HepG2 (cell line): ENCODE results near the gene PSMD4. TPM values are rescaled to one million over a fixed set of nuclear protein-coding genes. Genes with fewer than 3 reads are reported as not detected.

ENCODE experiments used
- ATAC-seq: fragments of 200-7000 bp; cut with Tn5 transposase; 3 replicates; pipeline ENCODE4 v1.9.1; 2020; ENCODE audit warnings: mild to moderate bottlenecking, moderate library complexity
- BruUV-seq: library from RNA; stranded (reverse); fragments of 400-500 nt; replicated peaks from 2 replicates; lab custom pipeline; 2021; lab: Mats Ljungman, UMichigan
- CTCF ChIA-PET: fragments of 300-600 bp; formaldehyde crosslinking; extraction: SDS; loops from one replicate; lab custom pipeline; 2021; ENCODE audit warnings: low total read pairs, inconsistent platforms, low intra/inter-chr PET ratio; lab: Yijun Ruan, JAX
- POLR2A ChIA-PET: fragments of 350-600 bp; sonication (Branson Sonifier 250); formaldehyde crosslinking; loops from one replicate; lab custom pipeline; 2020; ENCODE audit warnings: antibody characterized with exemption, inconsistent platforms; lab: Yijun Ruan, JAX
- DNase-seq: peaks from one replicate; pipeline ENCODE4 v3.0.0-alpha.2; 2015; ENCODE audit warnings: low spot score
- FAIRE-seq: peaks from 3 replicates; lab custom pipeline; 2011; peaks lifted over from hg19 to GRCh38; lab: Jason Lieb, UNC
- H2AFZ ChIP-seq: one replicate; pipeline ENCODE4 v1.6.1; 2011; ENCODE audit warnings: low read length, inconsistent platforms
- H3K27ac ChIP-seq: fragments of 300-600 bp; 3 replicates; pipeline ENCODE4 v1.8.0; 2011; ENCODE audit warnings: mixed run types, mild to moderate bottlenecking, mixed read lengths, low read length, inconsistent platforms; ENCODE audit not compliant: insufficient read depth; ENCODE audit errors: extremely low read length
- H3K27me3 ChIP-seq, 2 experiments: fragments of 200-600 bp in 1 of 2; 2 replicates in 1 of 2; 3 replicates in 1 of 2; pipeline versions ENCODE4 v1.6.0 to v1.8.0; 2011; ENCODE audit warnings: low read length in 2 of 2, mild to moderate bottlenecking in 2 of 2, moderate library complexity in 2 of 2, inconsistent platforms in 1 of 2; ENCODE audit not compliant: insufficient read depth in 2 of 2, control insufficient read depth in 1 of 2
- H3K36me3 ChIP-seq, 2 experiments: fragments of 200-600 bp in 1 of 2; replicated peaks in 1 of 2; 2 replicates in 1 of 2; 3 replicates in 1 of 2; pipeline versions ENCODE4 v1.5.1 to v1.8.0; 2011; ENCODE audit warnings: low read length in 2 of 2, inconsistent platforms in 1 of 2; ENCODE audit not compliant: insufficient read depth in 2 of 2, control insufficient read depth in 1 of 2
- H3K4me1 ChIP-seq: 2 replicates; pipeline ENCODE4 v1.5.1; 2012; ENCODE audit warnings: low read length, inconsistent platforms; ENCODE audit not compliant: insufficient read depth
- H3K4me2 ChIP-seq: 2 replicates; pipeline ENCODE4 v1.6.0; 2011; ENCODE audit warnings: low read depth, low read length, inconsistent platforms
- H3K4me3 ChIP-seq, 3 experiments: fragments of 200-600 bp in 1 of 3; sonication (generic), shearing (Covaris generic) in 1 of 3; replicated peaks in 1 of 3; 2 replicates each; pipeline ENCODE4 v1.5.1; 2011 to 2016; ENCODE audit warnings: low read length in 3 of 3, inconsistent platforms in 2 of 3, low read depth in 2 of 3, mild to moderate bottlenecking in 2 of 3, control low read depth in 1 of 3, mixed read lengths in 1 of 3; ENCODE audit not compliant: insufficient read depth in 1 of 3
- H3K79me2 ChIP-seq: one replicate; pipeline ENCODE4 v1.6.1; 2011; ENCODE audit warnings: low read length, inconsistent platforms; ENCODE audit not compliant: insufficient read depth
- H3K9ac ChIP-seq: 2 replicates; pipeline ENCODE4 v1.6.0; 2011; ENCODE audit warnings: mild to moderate bottlenecking, low read depth, low read length, inconsistent platforms; ENCODE audit not compliant: insufficient read depth
- H3K9me3 ChIP-seq: 2 replicates; pipeline ENCODE4 v1.5.1; 2012; ENCODE audit warnings: mild to moderate bottlenecking, low read length
- H4K20me1 ChIP-seq: 2 replicates; pipeline ENCODE4 v1.6.0; 2011; ENCODE audit warnings: inconsistent platforms, mild to moderate bottlenecking, low read length, moderate library complexity; ENCODE audit not compliant: insufficient read depth
- GTF2F1 ChIP-seq: fragments of 150-350 bp; IDR thresholded peaks from 2 replicates; pipeline ENCODE4 v1.6.1; 2014; ENCODE audit warnings: low read length
- MEIS1 ChIP-seq: sonication (generic); formaldehyde crosslinking; IDR thresholded peaks from 2 replicates; pipeline ENCODE4 v1.9.0; 2021; ENCODE audit warnings: mild to moderate bottlenecking, missing genetic modification reagents, moderate library complexity, borderline replicate concordance
- NR2F6 ChIP-seq, 2 experiments: IDR thresholded peaks; 2 replicates each; pipeline ENCODE4 v1.6.1; 2016; ENCODE audit warnings: antibody characterized with exemption in 1 of 2, mild to moderate bottlenecking in 1 of 2
- POLR2AphosphoS2 ChIP-seq: IDR thresholded peaks from 2 replicates; pipeline ENCODE4 v1.6.1; 2011; ENCODE audit warnings: low read depth, low read length, improper control_type of control experiment
- STAT5B ChIP-seq: sonication (generic); formaldehyde crosslinking; IDR thresholded peaks from 2 replicates; pipeline ENCODE4 v1.4.0; 2020; ENCODE audit warnings: missing genetic modification reagents
- ZFP1 ChIP-seq: IDR thresholded peaks from 2 replicates; pipeline ENCODE4 v1.6.1; 2016
- ZNF546 ChIP-seq: sonication (generic); formaldehyde crosslinking; conservative IDR thresholded peaks from 2 replicates; pipeline ENCODE4 v1.8.1; 2023; ENCODE audit warnings: mild to moderate bottlenecking, missing genetic modification reagents
- ZNF775 ChIP-seq: sonication (generic); formaldehyde crosslinking; IDR thresholded peaks from 2 replicates; pipeline ENCODE4 v1.4.0; 2020; ENCODE audit warnings: missing genetic modification reagents, mild to moderate bottlenecking, moderate library complexity, borderline replicate concordance
- ZNF878 ChIP-seq: sonication (generic); formaldehyde crosslinking; IDR thresholded peaks from 2 replicates; pipeline ENCODE4 v1.8.1; 2023; ENCODE audit warnings: mild to moderate bottlenecking, missing genetic modification reagents, moderate library complexity
- WGBS: methylation state at CpG from one replicate; pipeline ENCODE4 v1.1.6; 2017; ENCODE audit warnings: low lambda C conversion rate; 5-methylcytosine and 5-hydroxymethylcytosine counted together
- in situ Hi-C: cut with HindIII; loops from 2 replicates; pipeline ENCODE4 v1.10.0; 2017; ENCODE audit warnings: low pct_unique_long_range_greater_than_20kb; ENCODE audit not compliant: extremely low pct_ligation_motif_present
- intact Hi-C: fragments of 100-400 bp; cut with micrococcal nuclease; formaldehyde crosslinking; loops from one replicate; pipeline ENCODE4 v1.10.0; 2022; ENCODE audit not compliant: unreplicated experiment
- polyA plus RNA-seq, 8 experiments: library from polyadenylated mRNA; depleted of rRNA in 3 of 8; stranded (reverse) in 7 of 8; unstranded in 1 of 8; fragments of >200 nt; fragmentation: Illumina TruSeq in 4 of 8; extraction: Trizol in 4 of 8; gene quantifications; 2 replicates each; pipeline versions ENCODE4 v1.2.1 to v1.2.3, GENCODE V29; 2011 to 2016; ENCODE audit warnings: low read depth in 4 of 8, missing spikeins in 1 of 8, mixed read lengths in 1 of 8; ENCODE audit not compliant: insufficient read depth in 1 of 8
- total RNA-seq, 5 experiments: library from RNA; depleted of rRNA; stranded (reverse); fragments of >200 nt; fragmentation: Illumina TruSeq; extraction: Trizol; gene quantifications; 2 replicates each; pipeline ENCODE4 v1.2.3, GENCODE V29; 2016; ENCODE audit warnings: low read depth in 1 of 5
- TF ChIP-seq, protein P1 (sequence below): sonication (generic); formaldehyde crosslinking; IDR thresholded peaks from 2 replicates; pipeline ENCODE4 v1.5.0; 2020; ENCODE audit warnings: missing genetic modification reagents, mild to moderate bottlenecking, borderline replicate concordance
- TF ChIP-seq, protein P2 (sequence below): sonication (generic); formaldehyde crosslinking; IDR thresholded peaks from 2 replicates; pipeline ENCODE4 v1.8.1; 2023; ENCODE audit warnings: missing genetic modification reagents, inconsistent platforms, borderline replicate concordance
- TF ChIP-seq, protein P3 (sequence below): sonication (generic); formaldehyde crosslinking; IDR thresholded peaks from 2 replicates; pipeline ENCODE4 v1.4.0; 2020; ENCODE audit warnings: mild to moderate bottlenecking, missing genetic modification reagents

The PSMD4 gene
- total and polyA plus RNA-seq, 2 of the 13 experiments (the other 11 are each of a cell fraction or from before 2014, with no cell fraction given), result 194 to 243 TPM

DNA sequence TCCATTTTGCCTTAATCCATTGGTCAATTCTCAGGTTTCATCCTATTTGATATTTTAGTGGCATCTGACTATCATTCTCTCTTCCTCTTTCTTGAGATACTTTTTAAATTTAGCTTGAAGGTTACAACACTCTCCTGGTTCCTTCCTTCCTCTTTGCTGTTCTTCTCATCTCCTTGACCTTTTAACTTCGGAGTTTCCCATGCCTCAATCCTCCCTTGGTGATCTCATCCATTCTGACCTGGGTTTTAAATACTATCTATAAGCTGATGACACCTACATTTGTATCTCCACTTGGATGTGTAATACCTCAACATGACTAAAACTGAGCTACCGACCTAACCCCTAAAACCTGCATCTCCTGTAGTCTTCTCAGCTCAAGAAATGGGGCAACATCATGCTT is 22.7 kb downstream of the PSMD4 start:
- in situ Hi-C loops (no loop called here), intact Hi-C loops (no loop called here)
- H4K20me1 ChIP-seq, result no peaks in the 10 kb centered on the region
- no peak overlapping the region for H2AFZ ChIP-seq
- no peaks in the 10 kb centered on the region for H3K79me2 ChIP-seq
- no peaks in the 10 kb centered on the region for H3K36me3 ChIP-seq
- FAIRE-seq (no peak), DNase-seq (no peak), ATAC-seq (no peak)
- BruUV-seq, result no TSS peak
- peaks cover 7% of the 10 kb centered on the region; the same call in 1 of the 2 replicates for H3K4me1 ChIP-seq
- CTCF ChIA-PET, result no interaction called here
- no peaks in the 10 kb centered on the region for H3K9me3 ChIP-seq
- no peak overlapping the region for H3K9ac ChIP-seq
- no peak overlapping the region for H3K4me2 ChIP-seq
- H3K4me3 ChIP-seq, result no peak overlapping the region
- TF ChIP-seq ZFP1, result no peak
- H3K27me3 ChIP-seq, result no peaks in the 10 kb centered on the region; a peak in 1 of 5 replicates
- H3K27ac ChIP-seq, result no peak overlapping the region
- POLR2A ChIA-PET, result interaction anchor here (1.1 kb wide), 1 partner anchor 23 kb away, joined by 3 read pairs; the partner anchor contains the start of gene PSMD4
- 68% methylated on average over 2 of the region's 2 CpGs for WGBS

DNA sequence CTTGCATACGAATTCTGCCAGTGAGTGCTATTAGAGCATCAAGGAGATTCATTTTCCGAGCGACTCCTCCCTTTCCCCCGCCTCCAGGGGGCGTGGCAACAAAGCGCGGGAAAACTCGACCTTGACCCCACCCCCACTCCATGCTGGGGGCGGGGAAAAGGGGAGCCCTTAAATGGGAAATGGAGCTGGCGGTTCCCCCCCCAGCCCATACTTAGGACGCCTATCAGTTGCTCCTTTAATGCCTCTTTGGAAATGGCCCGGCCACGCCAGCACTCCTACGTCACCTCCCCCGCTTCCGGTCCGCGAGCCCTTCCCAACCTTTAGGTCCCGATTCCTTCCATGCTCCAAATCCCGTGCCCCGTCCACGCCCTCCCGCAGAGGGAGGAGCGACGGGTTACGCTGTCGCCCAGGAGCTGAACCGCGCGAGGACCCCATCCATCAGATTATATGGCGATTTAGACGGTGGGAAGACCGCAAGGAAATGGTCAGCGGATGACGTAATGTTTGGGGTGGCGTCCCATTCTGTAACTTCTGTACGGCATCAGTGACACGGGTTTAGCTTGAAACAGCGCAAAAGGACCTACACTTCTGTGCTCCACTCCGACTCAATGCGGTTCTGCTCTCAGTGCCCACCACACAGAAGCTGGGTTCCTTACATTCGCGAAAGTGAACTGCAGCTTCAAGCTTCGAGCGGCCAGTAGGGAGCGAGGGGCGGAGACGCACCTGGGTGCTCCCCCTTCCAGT is 26.9 kb downstream of the PSMD4 start:
- Histone ChIP-seq H3K27ac (peak overlapping the region; percentile 98), H3K4me1 (peaks cover 22% of the 10 kb centered on the region), H2AFZ (peak overlapping the region; percentile 59), H3K27me3 (no peaks in the 10 kb centered on the region; a peak in 1 of 5 replicates), H4K20me1 (peaks cover 7% of the 10 kb centered on the region; the same call in 1 of the 2 replicates), H3K4me3 (peak overlapping the region; percentile 60 to 77 (median 62)), H3K79me2 (peaks cover 29% of the 10 kb centered on the region), H3K9me3 (no peaks in the 10 kb centered on the region), H3K36me3 (peaks cover 5 to 12% of the 10 kb centered on the region in 2 experiments), H3K9ac (peak overlapping the region; percentile 95), H3K4me2 (peak overlapping the region; percentile 78)
- FAIRE-seq (peak; percentile 94), ATAC-seq (peak; percentile 36), DNase-seq (peak; percentile 95)
- TSS peak; percentile 93 for BruUV-seq
- WGBS, result 0% methylated on average over 12 of the region's 48 CpGs
- ChIA-PET CTCF (no interaction called here), POLR2A (interaction anchor here (0.7 to 3.9 kb wide), 26 partner anchors 8 to 330 kb away, joined by 3 to 71 read pairs (median 4); partner anchors contain the start of genes C1orf56, CGN, PI4KB and PSMD4)
- in situ Hi-C loops (no loop called here), intact Hi-C loops (loop anchor here (1.0 to 2.0 kb wide), 3 partner anchors 27 to 83 kb away; partner anchors contain the start of genes PI4KB, PIP5K1A and PSMD4)
- TF ChIP-seq ZNF775 (CRISPR knock-in tag), result 0 out of 2 replicates have a peak, but pooled peaks have one; percentile 33
- TF ChIP-seq ZNF878 (CRISPR knock-in tag), result peak; percentile 42; the same call in 1 of the 2 replicates
- TF ChIP-seq MEIS1 (CRISPR knock-in tag), result no peak
- 0 out of 2 replicates have a peak, but pooled peaks have one; percentile 46 for TF ChIP-seq ZNF546
- TF ChIP-seq, protein P1, sequence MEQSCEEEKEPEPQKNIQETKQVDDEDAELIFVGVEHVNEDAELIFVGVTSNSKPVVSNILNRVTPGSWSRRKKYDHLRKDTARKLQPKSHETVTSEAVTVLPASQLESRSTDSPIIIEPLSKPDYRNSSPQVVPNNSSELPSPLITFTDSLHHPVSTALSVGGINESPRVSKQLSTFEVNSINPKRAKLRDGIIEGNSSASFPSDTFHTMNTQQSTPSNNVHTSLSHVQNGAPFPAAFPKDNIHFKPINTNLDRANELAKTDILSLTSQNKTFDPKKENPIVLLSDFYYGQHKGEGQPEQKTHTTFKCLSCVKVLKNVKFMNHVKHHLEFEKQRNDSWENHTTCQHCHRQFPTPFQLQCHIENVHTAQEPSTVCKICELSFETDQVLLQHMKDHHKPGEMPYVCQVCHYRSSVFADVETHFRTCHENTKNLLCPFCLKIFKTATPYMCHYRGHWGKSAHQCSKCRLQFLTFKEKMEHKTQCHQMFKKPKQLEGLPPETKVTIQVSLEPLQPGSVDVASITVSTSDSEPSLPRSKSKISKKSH (CRISPR knock-in tag), result peak; percentile 77; the same call in 1 of the 2 replicates
- TF ChIP-seq, protein P2, sequence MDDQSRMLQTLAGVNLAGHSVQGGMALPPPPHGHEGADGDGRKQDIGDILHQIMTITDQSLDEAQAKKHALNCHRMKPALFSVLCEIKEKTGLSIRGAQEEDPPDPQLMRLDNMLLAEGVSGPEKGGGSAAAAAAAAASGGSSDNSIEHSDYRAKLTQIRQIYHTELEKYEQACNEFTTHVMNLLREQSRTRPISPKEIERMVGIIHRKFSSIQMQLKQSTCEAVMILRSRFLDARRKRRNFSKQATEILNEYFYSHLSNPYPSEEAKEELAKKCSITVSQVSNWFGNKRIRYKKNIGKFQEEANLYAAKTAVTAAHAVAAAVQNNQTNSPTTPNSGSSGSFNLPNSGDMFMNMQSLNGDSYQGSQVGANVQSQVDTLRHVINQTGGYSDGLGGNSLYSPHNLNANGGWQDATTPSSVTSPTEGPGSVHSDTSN, result no peak
- TF ChIP-seq GTF2F1, result no peak
- TF ChIP-seq NR2F6 (IDR thresholded peaks at IDR 0.05), result peak; percentile 82
- TF ChIP-seq NR2F6 (CRISPR knock-in tag; IDR thresholded peaks at IDR 0.05), result peak; percentile 79
- peak; percentile 89; the same call in 1 of the 2 replicates for TF ChIP-seq POLR2AphosphoS2
- TF ChIP-seq STAT5B (CRISPR knock-in tag), result no peak
- TF ChIP-seq, protein P3, sequence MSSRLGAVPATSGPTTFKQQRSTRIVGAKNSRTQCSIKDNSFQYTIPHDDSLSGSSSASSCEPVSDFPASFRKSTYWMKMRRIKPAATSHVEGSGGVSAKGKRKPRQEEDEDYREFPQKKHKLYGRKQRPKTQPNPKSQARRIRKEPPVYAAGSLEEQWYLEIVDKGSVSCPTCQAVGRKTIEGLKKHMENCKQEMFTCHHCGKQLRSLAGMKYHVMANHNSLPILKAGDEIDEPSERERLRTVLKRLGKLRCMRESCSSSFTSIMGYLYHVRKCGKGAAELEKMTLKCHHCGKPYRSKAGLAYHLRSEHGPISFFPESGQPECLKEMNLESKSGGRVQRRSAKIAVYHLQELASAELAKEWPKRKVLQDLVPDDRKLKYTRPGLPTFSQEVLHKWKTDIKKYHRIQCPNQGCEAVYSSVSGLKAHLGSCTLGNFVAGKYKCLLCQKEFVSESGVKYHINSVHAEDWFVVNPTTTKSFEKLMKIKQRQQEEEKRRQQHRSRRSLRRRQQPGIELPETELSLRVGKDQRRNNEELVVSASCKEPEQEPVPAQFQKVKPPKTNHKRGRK (CRISPR knock-in tag), result no peak
